ENCODE measurements around the gene SLC6A16. TPM values are rescaled to one million over a fixed set of nuclear protein-coding genes. Genes with fewer than 3 reads are reported as not detected.

SLC6A16 gene
- total RNA-seq, 1 experiment from 2014 or later = 0.61 TPM

DNA sequence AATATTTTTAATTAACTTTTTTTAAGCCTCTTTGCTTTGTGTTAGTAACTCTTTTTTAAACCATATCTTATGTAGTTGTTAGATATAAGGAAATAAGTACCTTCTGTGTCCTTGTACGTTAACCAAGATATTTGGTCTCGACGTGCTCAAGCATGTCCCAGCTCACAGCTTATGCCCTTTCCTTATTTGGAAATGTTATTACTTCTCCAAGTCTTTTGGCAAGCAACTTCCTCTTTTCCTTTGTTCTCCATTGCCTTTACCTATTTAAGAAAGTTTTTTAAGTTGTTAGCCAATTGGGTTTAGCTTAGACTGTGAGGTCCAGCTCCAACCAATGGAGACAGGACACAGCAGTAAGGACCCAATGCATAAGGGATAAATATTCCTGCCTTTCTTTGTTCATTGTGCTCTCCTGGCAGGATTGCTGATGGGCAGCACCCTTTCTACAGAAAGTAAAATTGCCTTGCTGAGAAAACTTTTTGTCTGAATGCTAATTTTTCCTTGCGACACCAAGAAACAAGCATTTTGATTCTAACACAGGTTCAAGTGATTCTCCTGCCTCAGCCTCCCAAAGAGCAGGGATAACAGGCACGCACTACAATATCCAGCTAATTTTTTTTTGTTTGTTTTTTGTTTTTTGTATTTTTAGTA lies 43.8 kb upstream of the SLC6A16 start:
- H3K4me2 ChIP-seq = no peak overlapping the region
- H2AFZ ChIP-seq = no peak overlapping the region
- H3K79me2 ChIP-seq (ENCODE audit: low read depth) = no peaks in the 10 kb centered on the region
- H3K27me3 ChIP-seq (ENCODE audit: insufficient read depth, low read depth) = peaks cover 28% of the 10 kb centered on the region; the same call in 1 of the 2 replicates
- 0 out of 2 replicates have a peak, but pooled peaks cover 3% of the 10 kb centered on the region for H3K4me1 ChIP-seq (replicated peaks; ENCODE audit: insufficient read depth)
- no TSS peak for BruUV-seq (replicated peaks)
- CTCF ChIA-PET = no interaction called here
- no peaks in the 10 kb centered on the region for H3K36me3 ChIP-seq (ENCODE audit: low read depth)
- no peaks in the 10 kb centered on the region for H4K20me1 ChIP-seq (ENCODE audit: insufficient read depth)
- no peak for DNase-seq
- no peak overlapping the region for H3K4me3 ChIP-seq
- POLR2A ChIA-PET (ENCODE audit: unreplicated experiment) = no interaction called here
- H3K9me2 ChIP-seq (ENCODE audit: insufficient read depth) = no peaks in the 10 kb centered on the region
- peaks cover 17% of the 10 kb centered on the region for H3K9me3 ChIP-seq (ENCODE audit: insufficient read depth, low read depth)
- no peaks in the 10 kb centered on the region for H3F3A ChIP-seq (ENCODE audit: insufficient read depth, low read depth)
- TF ChIP-seq EZH2 (IDR thresholded peaks at IDR 0.05; ENCODE audit: low read depth) = no peak
- TF ChIP-seq, protein P1, sequence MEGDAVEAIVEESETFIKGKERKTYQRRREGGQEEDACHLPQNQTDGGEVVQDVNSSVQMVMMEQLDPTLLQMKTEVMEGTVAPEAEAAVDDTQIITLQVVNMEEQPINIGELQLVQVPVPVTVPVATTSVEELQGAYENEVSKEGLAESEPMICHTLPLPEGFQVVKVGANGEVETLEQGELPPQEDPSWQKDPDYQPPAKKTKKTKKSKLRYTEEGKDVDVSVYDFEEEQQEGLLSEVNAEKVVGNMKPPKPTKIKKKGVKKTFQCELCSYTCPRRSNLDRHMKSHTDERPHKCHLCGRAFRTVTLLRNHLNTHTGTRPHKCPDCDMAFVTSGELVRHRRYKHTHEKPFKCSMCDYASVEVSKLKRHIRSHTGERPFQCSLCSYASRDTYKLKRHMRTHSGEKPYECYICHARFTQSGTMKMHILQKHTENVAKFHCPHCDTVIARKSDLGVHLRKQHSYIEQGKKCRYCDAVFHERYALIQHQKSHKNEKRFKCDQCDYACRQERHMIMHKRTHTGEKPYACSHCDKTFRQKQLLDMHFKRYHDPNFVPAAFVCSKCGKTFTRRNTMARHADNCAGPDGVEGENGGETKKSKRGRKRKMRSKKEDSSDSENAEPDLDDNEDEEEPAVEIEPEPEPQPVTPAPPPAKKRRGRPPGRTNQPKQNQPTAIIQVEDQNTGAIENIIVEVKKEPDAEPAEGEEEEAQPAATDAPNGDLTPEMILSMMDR (conservative IDR thresholded peaks at IDR 0.05) = no peak
- intact Hi-C loops (cut with micrococcal nuclease; ENCODE audit: unreplicated experiment) = no loop called here
- H3K27ac ChIP-seq = no peak overlapping the region

DNA sequence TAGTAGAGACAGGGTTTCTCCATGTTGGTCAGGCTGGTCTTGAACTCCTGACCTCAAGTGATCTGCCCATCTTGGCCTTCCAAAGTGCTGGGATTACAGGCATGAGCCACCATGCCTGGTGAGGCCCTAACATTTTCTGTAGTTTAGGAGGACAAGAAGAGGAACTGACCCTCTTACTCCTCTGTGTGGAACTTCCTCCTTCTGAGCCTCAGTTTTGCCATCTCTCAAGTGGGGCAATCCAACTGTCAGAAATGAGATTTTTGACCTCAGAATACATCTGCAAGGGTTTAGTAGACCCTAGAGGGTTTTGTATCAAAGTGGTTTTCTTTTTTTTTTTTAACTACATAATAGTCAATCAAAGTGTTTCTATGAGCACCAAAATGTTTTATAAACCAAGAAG lies 41.1 kb upstream of the SLC6A16 start:
- CTCF ChIA-PET = interaction anchor here (0.7 kb wide), 1 partner anchor 447 kb away, joined by 14 read pairs; the partner anchor contains the start of gene FUZ

DNA sequence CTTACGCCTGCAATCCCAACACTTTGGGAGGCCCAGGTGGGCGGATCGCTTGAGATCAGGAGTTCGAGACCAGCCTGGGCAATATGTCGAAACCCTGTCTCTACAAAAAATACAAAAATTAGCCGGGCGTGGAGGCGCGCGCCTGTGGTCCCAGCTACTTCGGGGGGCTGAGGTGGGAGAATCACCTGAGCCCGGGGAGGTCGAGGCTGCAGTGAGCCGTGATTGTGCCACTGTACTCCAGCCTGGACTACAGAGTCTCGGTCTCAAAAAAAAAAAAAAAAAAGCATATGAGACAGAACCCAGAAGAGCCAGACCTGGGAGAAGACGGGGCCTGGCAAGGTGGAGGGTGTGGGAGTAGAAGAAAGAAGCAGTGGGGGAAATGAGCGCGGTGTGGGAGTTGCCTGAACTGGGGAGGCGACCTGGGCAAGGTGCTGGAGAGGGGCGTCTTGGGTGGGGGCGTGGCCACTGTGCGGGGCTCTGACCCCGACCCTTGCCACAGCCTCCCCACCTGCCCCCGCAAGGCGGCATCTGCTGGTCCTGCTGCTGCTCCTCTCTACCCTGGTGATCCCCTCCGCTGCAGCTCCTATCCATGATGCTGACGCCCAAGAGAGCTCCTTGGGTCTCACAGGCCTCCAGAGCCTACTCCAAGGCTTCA lies 39.2 kb upstream of the SLC6A16 start:
- intact Hi-C loops (cut with micrococcal nuclease; ENCODE audit: unreplicated experiment) = no loop called here
- Histone ChIP-seq H3K4me1 (replicated peaks; ENCODE audit: insufficient read depth) (0 out of 2 replicates have a peak, but pooled peaks cover 10% of the 10 kb centered on the region), H4K20me1 (ENCODE audit: insufficient read depth) (no peaks in the 10 kb centered on the region), H3F3A (ENCODE audit: insufficient read depth, low read depth) (peaks cover 5% of the 10 kb centered on the region; the same call in 1 of the 2 replicates), H2AFZ (peak overlapping the region; percentile 78), H3K36me3 (ENCODE audit: low read depth) (no peaks in the 10 kb centered on the region), H3K9me3 (ENCODE audit: insufficient read depth, low read depth) (peaks cover 5% of the 10 kb centered on the region), H3K27ac (no peak overlapping the region), H3K27me3 (ENCODE audit: insufficient read depth, low read depth) (0 out of 2 replicates have a peak, but pooled peaks cover 4% of the 10 kb centered on the region), H3K4me3 (peak overlapping the region; percentile 47), H3K9me2 (ENCODE audit: insufficient read depth) (no peaks in the 10 kb centered on the region), H3K4me2 (peak overlapping the region; percentile 75), H3K79me2 (ENCODE audit: low read depth) (no peaks in the 10 kb centered on the region)
- BruUV-seq (replicated peaks) = no TSS peak
- no peak for DNase-seq
- ChIA-PET CTCF (no interaction called here), POLR2A (ENCODE audit: unreplicated experiment) (no interaction called here)
- no peak for TF ChIP-seq EZH2 (IDR thresholded peaks at IDR 0.05; ENCODE audit: low read depth)
- TF ChIP-seq, protein P1 (conservative IDR thresholded peaks at IDR 0.05) = no peak

More for the DNA sequence above, 41.1 kb upstream of the SLC6A16 start:
- no peak for TF ChIP-seq EZH2 (IDR thresholded peaks at IDR 0.05; ENCODE audit: low read depth)
- TF ChIP-seq, protein P1 (conservative IDR thresholded peaks at IDR 0.05) = no peak
- 0 out of 2 replicates have a peak, but pooled peaks cover 10% of the 10 kb centered on the region for H3K4me1 ChIP-seq (replicated peaks; ENCODE audit: insufficient read depth)
- no peak for DNase-seq
- H2AFZ ChIP-seq = no peak overlapping the region
- POLR2A ChIA-PET (ENCODE audit: unreplicated experiment) = interaction anchor here (0.5 to 0.7 kb wide), 2 partner anchors 96 to 237 kb away, joined by 5 read pairs; no protein-coding TSS in a partner anchor
- no peak overlapping the region for H3K27ac ChIP-seq
- peaks cover 5% of the 10 kb centered on the region; the same call in 1 of the 2 replicates for H3F3A ChIP-seq (ENCODE audit: insufficient read depth, low read depth)
- no peaks in the 10 kb centered on the region for H3K36me3 ChIP-seq (ENCODE audit: low read depth)
- no peak overlapping the region for H3K4me2 ChIP-seq
- peaks cover 21% of the 10 kb centered on the region; the same call in 1 of the 2 replicates for H3K27me3 ChIP-seq (ENCODE audit: insufficient read depth, low read depth)
- H4K20me1 ChIP-seq (ENCODE audit: insufficient read depth) = no peaks in the 10 kb centered on the region
- H3K4me3 ChIP-seq = no peak overlapping the region
- intact Hi-C loops (cut with micrococcal nuclease; ENCODE audit: unreplicated experiment) = no loop called here
- H3K9me2 ChIP-seq (ENCODE audit: insufficient read depth) = no peaks in the 10 kb centered on the region
- no TSS peak for BruUV-seq (replicated peaks)
- peaks cover 17% of the 10 kb centered on the region for H3K9me3 ChIP-seq (ENCODE audit: insufficient read depth, low read depth)
- H3K79me2 ChIP-seq (ENCODE audit: low read depth) = no peaks in the 10 kb centered on the region

All from PC-9 (cell line).